Panc1 (cell line): ENCODE data around the gene SUGCT. TPM values are rescaled to one million over a fixed set of nuclear protein-coding genes. Genes with fewer than 3 reads are reported as not detected.

Experiments
- ATAC-seq: fragments of 200-7000 bp; cut with Tn5 transposase; 2 replicates; pipeline ENCODE4 v1.9.1; 2020; ENCODE audit warnings: mild to moderate bottlenecking, moderate library complexity
- BruUV-seq: library from RNA; stranded (reverse); fragments of 400-500 nt; replicated peaks from 2 replicates; lab custom pipeline; 2021; lab: Mats Ljungman, UMichigan
- CTCF ChIA-PET: fragments of 300-600 bp; sonication (Branson Sonifier 250); formaldehyde crosslinking; loops from one replicate; lab custom pipeline; 2022; ENCODE audit warnings: antibody characterized with exemption; lab: Charles Lee
- POLR2A ChIA-PET: fragments of 300-600 bp; sonication (Branson Sonifier 250); formaldehyde crosslinking; loops from one replicate; lab custom pipeline; 2022; ENCODE audit warnings: antibody characterized with exemption; lab: Charles Lee
- DNase-seq: peaks from one replicate; pipeline ENCODE4 v3.0.0-alpha.2; 2010; ENCODE audit warnings: low read depth, low spot score
- H3K27ac ChIP-seq: 2 replicates; pipeline ENCODE4 v1.5.1; 2011; ENCODE audit warnings: mild to moderate bottlenecking, low read length, inconsistent platforms
- H3K27me3 ChIP-seq: fragments of 200-500 bp; sonication (Bioruptor generic); 2 replicates; pipeline ENCODE4 v1.6.0; 2014; ENCODE audit warnings: low read length, inconsistent platforms; ENCODE audit not compliant: control insufficient read depth, insufficient read depth
- H3K36me3 ChIP-seq: fragments of 200-500 bp; sonication (Bioruptor generic); 2 replicates; pipeline ENCODE4 v1.5.1; 2014; ENCODE audit warnings: inconsistent platforms, mild to moderate bottlenecking, low read length, moderate library complexity; ENCODE audit not compliant: control insufficient read depth, insufficient read depth
- H3K4me1 ChIP-seq: 2 replicates; pipeline ENCODE4 v1.5.1; 2011; ENCODE audit warnings: inconsistent platforms, mild to moderate bottlenecking, low read length, moderate library complexity; ENCODE audit not compliant: control insufficient read depth, insufficient read depth
- H3K4me3 ChIP-seq, 2 experiments: 2 replicates each; pipeline ENCODE4 v1.5.1; 2011 to 2012; ENCODE audit warnings: low read depth in 2 of 2, low read length in 2 of 2, mild to moderate bottlenecking in 2 of 2, inconsistent platforms in 1 of 2, moderate library complexity in 1 of 2
- H3K9me3 ChIP-seq: fragments of 200-500 bp; sonication (Bioruptor generic); 2 replicates; pipeline ENCODE4 v1.5.1; 2014; ENCODE audit warnings: low read depth, mild to moderate bottlenecking, inconsistent platforms, low read length, moderate library complexity; ENCODE audit not compliant: control insufficient read depth, insufficient read depth
- POLR2AphosphoS5 ChIP-seq: IDR thresholded peaks from 2 replicates; pipeline ENCODE4 v1.6.1; 2012; ENCODE audit warnings: mild to moderate bottlenecking, low read depth, low read length, moderate library complexity
- REST ChIP-seq, 2 experiments: IDR thresholded peaks; 2 replicates each; pipeline ENCODE4 v1.6.1; 2011 to 2012; ENCODE audit warnings: low read depth in 2 of 2, control low read depth in 1 of 2, low read length in 1 of 2, mild to moderate bottlenecking in 1 of 2, moderate library complexity in 1 of 2; ENCODE audit not compliant: insufficient read depth in 1 of 2
- SIN3A ChIP-seq: IDR thresholded peaks from 2 replicates; pipeline ENCODE4 v1.6.1; 2012; ENCODE audit warnings: low read depth, mild to moderate bottlenecking, low read length, moderate library complexity, borderline replicate concordance; ENCODE audit not compliant: insufficient read depth
- TCF7L2 ChIP-seq: IDR thresholded peaks from 2 replicates; pipeline ENCODE4 v1.6.1; 2011; ENCODE audit warnings: mild to moderate bottlenecking, low read depth, low read length, inconsistent platforms
- in situ Hi-C: cut with HindIII; loops from 2 replicates; pipeline ENCODE4 v1.10.0; 2016; ENCODE audit warnings: low sequenced_read_pairs, low pct_unique_long_range_greater_than_20kb
- intact Hi-C: fragments of 100-400 bp; cut with micrococcal nuclease; formaldehyde crosslinking; loops from one replicate; pipeline ENCODE4 v1.10.0; 2022; ENCODE audit not compliant: unreplicated experiment
- total RNA-seq: library from RNA; stranded (reverse); gene quantifications from one replicate; pipeline ENCODE4 v1.2.1, GENCODE V29; 2021; ENCODE audit not compliant: unreplicated experiment
- TF ChIP-seq, protein P1 (sequence below): fragments of 450-650 bp; IDR thresholded peaks from 2 replicates; pipeline ENCODE4 v1.5.1; 2017; ENCODE audit warnings: mild to moderate bottlenecking

Gene SUGCT
- total RNA-seq, 1 experiment from 2014 or later: 3.1 TPM

- no TSS peak for BruUV-seq
- H3K27ac ChIP-seq: no peak overlapping the region
- intact Hi-C loops (no loop called here), in situ Hi-C loops (no loop called here)
- ChIA-PET POLR2A (no interaction called here), CTCF (no interaction called here)
- H3K36me3 ChIP-seq: no peaks in the 10 kb centered on the region
- DNase-seq: no peak
- no peak overlapping the region for H3K4me3 ChIP-seq
- ATAC-seq: no peak
- H3K27me3 ChIP-seq: no peaks in the 10 kb centered on the region
- TF ChIP-seq POLR2AphosphoS5: no peak
- TF ChIP-seq REST (IDR thresholded peaks at IDR 0.05; ENCODE audit: insufficient read depth in 1 of 2, low read depth in 2 of 2, low read length in 1 of 2): no peak
- no peak for TF ChIP-seq SIN3A
- TF ChIP-seq TCF7L2: no peak
- TF ChIP-seq, protein P1, sequence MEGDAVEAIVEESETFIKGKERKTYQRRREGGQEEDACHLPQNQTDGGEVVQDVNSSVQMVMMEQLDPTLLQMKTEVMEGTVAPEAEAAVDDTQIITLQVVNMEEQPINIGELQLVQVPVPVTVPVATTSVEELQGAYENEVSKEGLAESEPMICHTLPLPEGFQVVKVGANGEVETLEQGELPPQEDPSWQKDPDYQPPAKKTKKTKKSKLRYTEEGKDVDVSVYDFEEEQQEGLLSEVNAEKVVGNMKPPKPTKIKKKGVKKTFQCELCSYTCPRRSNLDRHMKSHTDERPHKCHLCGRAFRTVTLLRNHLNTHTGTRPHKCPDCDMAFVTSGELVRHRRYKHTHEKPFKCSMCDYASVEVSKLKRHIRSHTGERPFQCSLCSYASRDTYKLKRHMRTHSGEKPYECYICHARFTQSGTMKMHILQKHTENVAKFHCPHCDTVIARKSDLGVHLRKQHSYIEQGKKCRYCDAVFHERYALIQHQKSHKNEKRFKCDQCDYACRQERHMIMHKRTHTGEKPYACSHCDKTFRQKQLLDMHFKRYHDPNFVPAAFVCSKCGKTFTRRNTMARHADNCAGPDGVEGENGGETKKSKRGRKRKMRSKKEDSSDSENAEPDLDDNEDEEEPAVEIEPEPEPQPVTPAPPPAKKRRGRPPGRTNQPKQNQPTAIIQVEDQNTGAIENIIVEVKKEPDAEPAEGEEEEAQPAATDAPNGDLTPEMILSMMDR: no peak
- H3K9me3 ChIP-seq: no peaks in the 10 kb centered on the region
- H3K4me1 ChIP-seq: no peaks in the 10 kb centered on the region
Measured at GRCh38 chr7:40310258-40310657, 175.5 kb downstream of the SUGCT start.

DNA sequence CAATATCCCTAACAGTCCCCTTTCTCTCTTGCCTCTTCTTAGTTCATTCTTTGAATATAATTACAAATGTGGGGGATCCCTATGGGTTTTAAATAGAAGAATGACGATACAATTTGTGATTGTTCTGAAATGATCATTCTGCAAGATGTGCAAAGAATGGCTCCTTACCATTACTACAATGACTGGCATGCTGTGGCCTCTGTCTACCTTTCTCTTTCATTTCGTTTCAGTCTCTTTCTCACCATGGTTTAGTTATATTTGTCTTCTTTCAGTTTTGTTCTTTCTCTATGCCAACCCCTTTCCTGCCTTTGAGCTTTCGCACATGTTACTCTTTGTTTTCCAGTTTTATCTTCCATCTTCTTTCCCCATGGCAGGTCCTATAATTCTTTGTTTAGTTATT, 176.5 kb downstream of the SUGCT start:
- intact Hi-C loops: no loop called here
- POLR2A ChIA-PET: interaction anchor here (0.7 kb wide), 1 partner anchor 14 kb away, joined by 10 read pairs; no protein-coding TSS in a partner anchor

More for the DNA sequence above, 176.5 kb downstream of the SUGCT start:
- no peak overlapping the region for H3K4me3 ChIP-seq
- H3K27ac ChIP-seq: no peak overlapping the region
- no peaks in the 10 kb centered on the region for H3K9me3 ChIP-seq
- DNase-seq (no peak), ATAC-seq (no peak)
- no peaks in the 10 kb centered on the region for H3K4me1 ChIP-seq
- BruUV-seq: no TSS peak
- in situ Hi-C loops: no loop called here
- CTCF ChIA-PET: no interaction called here
- TF ChIP-seq POLR2AphosphoS5 (no peak), TCF7L2 (no peak), REST (IDR thresholded peaks at IDR 0.05; ENCODE audit: insufficient read depth in 1 of 2, low read depth in 2 of 2, low read length in 1 of 2) (no peak), SIN3A (no peak)
- TF ChIP-seq, protein P1: no peak
- H3K27me3 ChIP-seq: no peaks in the 10 kb centered on the region
- H3K36me3 ChIP-seq: no peaks in the 10 kb centered on the region
